ENCODE data around the gene NSD1. TPM values are rescaled to one million over a fixed set of nuclear protein-coding genes. Genes with fewer than 3 reads are reported as not detected.

The NSD1 gene
- total and polyA plus RNA-seq, 2 of the 8 experiments (the other 6 are each of a cell fraction or from before 2014, with no cell fraction given): 22.8 to 168 TPM

- H2BK20ac ChIP-seq (ENCODE audit: low read length): no peak overlapping the region
- CTCF ChIA-PET (ENCODE audit: partially characterized antibody): interaction anchor here (0.7 to 1.6 kb wide), 3 partner anchors 10 to 62 kb away, joined by 3 to 5 read pairs (median 4); no protein-coding TSS in a partner anchor
- no peaks in the 10 kb centered on the region for H3K23me2 ChIP-seq (ENCODE audit: low read depth, low read length)
- no peak overlapping the region for H4K91ac ChIP-seq (replicated peaks; ENCODE audit: insufficient read length, low read length)
- DNase-seq (ENCODE audit: low read depth in 1 of 2, low spot score in 2 of 2): no peak
- no peak overlapping the region for H3K27ac ChIP-seq (ENCODE audit: low read depth, low read length)
- H2BK15ac ChIP-seq (ENCODE audit: low read length): no peak overlapping the region
- H2BK120ac ChIP-seq (replicated peaks; ENCODE audit: low read depth, low read length): no peak overlapping the region
- H3K18ac ChIP-seq (ENCODE audit: extremely low read depth, low read length): no peak overlapping the region
- H3K27me3 ChIP-seq (replicated peaks in 1 of 4; ENCODE audit: control insufficient read depth in 3 of 4, extremely low read depth in 1 of 4, insufficient read depth in 3 of 4, low read length in 3 of 4): no peaks in the 10 kb centered on the region
- H3K56ac ChIP-seq (replicated peaks; ENCODE audit: insufficient read length, low read depth, low read length): no peak overlapping the region
- H4K20me1 ChIP-seq (replicated peaks in 1 of 2; ENCODE audit: control insufficient read depth in 1 of 2, insufficient read depth in 2 of 2, low read length in 2 of 2): peaks cover 11 to 12% of the 10 kb centered on the region in 2 experiments
- H2BK5ac ChIP-seq (ENCODE audit: low read depth, low read length): no peak overlapping the region
- 93% methylated on average over 3 of the region's 3 CpGs; no CpG with 5 or more reads in 1 of the 2 experiments for WGBS, 2 experiments (ENCODE audit: extremely low coverage in 1 of 2, insufficient coverage in 1 of 2, insufficient read length in 1 of 2, insufficient replicate concordance in 2 of 2, low coverage in 1 of 2, low lambda C conversion rate in 2 of 2, missing lambda C conversion rate in 1 of 2)
- FAIRE-seq: no peak
- no peak overlapping the region for H3K4ac ChIP-seq (replicated peaks; ENCODE audit: insufficient read length, low read depth, low read length)
- H2AK5ac ChIP-seq (ENCODE audit: low read depth, low read length): no peak overlapping the region
- H3K9ac ChIP-seq (replicated peaks in 1 of 4; ENCODE audit: extremely low read depth in 1 of 4, low read depth in 3 of 4, low read length in 3 of 4): no peak overlapping the region
- no peak overlapping the region for H2BK12ac ChIP-seq (ENCODE audit: low read depth, low read length)
- H3K79me2 ChIP-seq (ENCODE audit: control insufficient read depth in 1 of 2, insufficient read depth in 2 of 2, low read length in 2 of 2): peaks cover 2 to 74% of the 10 kb centered on the region in 2 experiments; a peak in 3 of 4 replicates
- no peak overlapping the region for H3K4me3 ChIP-seq (ENCODE audit: extremely low read depth in 1 of 4, insufficient read depth in 2 of 4, low read depth in 3 of 4, low read length in 4 of 4)
- H4K8ac ChIP-seq (ENCODE audit: extremely low read depth, insufficient read depth, low read length): no peak overlapping the region
- no peak overlapping the region for H3K23ac ChIP-seq (ENCODE audit: insufficient read length)
- peaks cover 0 to 26% (median 11%) of the 10 kb centered on the region in 4 experiments; a peak in 5 of 8 replicates for H3K36me3 ChIP-seq (ENCODE audit: control insufficient read depth in 2 of 4, insufficient read depth in 4 of 4, low read length in 3 of 4)
- no peak overlapping the region for H3K14ac ChIP-seq (ENCODE audit: insufficient read length)
- POLR2A ChIA-PET (ENCODE audit: partially characterized antibody): interaction anchor here (0.6 to 2.1 kb wide), 4 partner anchors 15 to 34 kb away, joined by 3 to 5 read pairs (median 4); no protein-coding TSS in a partner anchor
- H3K4me2 ChIP-seq (ENCODE audit: insufficient read depth in 1 of 2, low read depth in 2 of 2, low read length in 2 of 2): no peak overlapping the region
- H3K79me1 ChIP-seq (ENCODE audit: low read depth, low read length): peaks cover 7% of the 10 kb centered on the region
- H2AFZ ChIP-seq (ENCODE audit: low read length): no peak overlapping the region
- no peaks in the 10 kb centered on the region for H3K9me3 ChIP-seq (ENCODE audit: insufficient read depth in 2 of 2, low read depth in 1 of 2, low read length in 1 of 2)
- H4K5ac ChIP-seq (ENCODE audit: insufficient read length, low read depth, low read length): no peak overlapping the region
- no peaks in the 10 kb centered on the region; a peak in 1 of 7 replicates for H3K4me1 ChIP-seq (replicated peaks in 1 of 4; ENCODE audit: control insufficient read depth in 3 of 4, insufficient read depth in 4 of 4, low read length in 3 of 4)
- no peak for TF ChIP-seq ASH2L (IDR thresholded peaks at IDR 0.05; ENCODE audit: low read length)
- no peak for TF ChIP-seq POLR2A (IDR thresholded peaks at IDR 0.05; ENCODE audit: control extremely low read depth in 1 of 2, low read depth in 2 of 2, low read length in 2 of 2)
- TF ChIP-seq SIX5 (IDR thresholded peaks at IDR 0.05; ENCODE audit: low read depth, low read length): no peak
- no peak for TF ChIP-seq TCF12 (IDR thresholded peaks at IDR 0.05; ENCODE audit: low read depth, low read length)
- no peak for TF ChIP-seq NRF1 (IDR thresholded peaks at IDR 0.05; ENCODE audit: low read depth, low read length)
- no peak for TF ChIP-seq BCL11A (IDR thresholded peaks at IDR 0.05; ENCODE audit: low read depth in 2 of 2, low read length in 2 of 2)
- no peak for TF ChIP-seq CEBPB (IDR thresholded peaks at IDR 0.05; ENCODE audit: low read depth, low read length)
- TF ChIP-seq PHF8 (conservative IDR thresholded peaks at IDR 0.05; ENCODE audit: low read depth, low read length): no peak
- TF ChIP-seq KDM1A (IDR thresholded peaks at IDR 0.05; ENCODE audit: borderline replicate concordance, low read length): no peak
- TF ChIP-seq FOSL1 (IDR thresholded peaks at IDR 0.05; ENCODE audit: insufficient read depth, low read depth, low read length): no peak
- TF ChIP-seq GABPA (IDR thresholded peaks at IDR 0.05; ENCODE audit: borderline replicate concordance, insufficient read depth, low read length): no peak
- TF ChIP-seq RBBP5 (IDR thresholded peaks at IDR 0.05; ENCODE audit: borderline replicate concordance, low read depth, low read length): no peak
- no peak for TF ChIP-seq SRF (IDR thresholded peaks at IDR 0.05; ENCODE audit: low read depth, low read length)
- no peak for TF ChIP-seq TEAD4 (IDR thresholded peaks at IDR 0.05; ENCODE audit: low read depth, low read length)
- TF ChIP-seq SP1 (IDR thresholded peaks at IDR 0.05; ENCODE audit: low read depth, low read length): no peak
These were observed 55.2 kb downstream of the NSD1 start for GRCh38 chr5:177188775-177189174.
